ENCODE results near the gene CDC42SE1.

DNA sequence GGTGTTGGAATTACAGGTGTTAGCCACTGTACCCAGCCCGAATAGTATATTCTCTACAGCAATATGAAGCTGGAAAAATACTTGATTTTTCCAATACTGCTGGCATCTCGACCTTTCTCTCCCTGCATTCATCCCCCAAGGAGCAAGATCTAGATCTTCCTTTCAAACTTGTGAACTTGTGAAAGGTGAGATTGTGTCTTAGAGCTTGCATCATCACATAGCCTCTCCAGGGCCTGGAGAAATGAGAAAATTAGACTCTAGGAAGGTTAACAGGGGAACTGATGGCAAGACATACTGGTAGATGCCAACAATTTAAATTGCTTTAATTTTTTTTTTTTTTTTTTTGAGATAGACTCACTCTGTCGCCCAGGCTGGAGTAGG is 49.1 kb downstream of the CDC42SE1 start:
- TF ChIP-seq, protein P1, sequence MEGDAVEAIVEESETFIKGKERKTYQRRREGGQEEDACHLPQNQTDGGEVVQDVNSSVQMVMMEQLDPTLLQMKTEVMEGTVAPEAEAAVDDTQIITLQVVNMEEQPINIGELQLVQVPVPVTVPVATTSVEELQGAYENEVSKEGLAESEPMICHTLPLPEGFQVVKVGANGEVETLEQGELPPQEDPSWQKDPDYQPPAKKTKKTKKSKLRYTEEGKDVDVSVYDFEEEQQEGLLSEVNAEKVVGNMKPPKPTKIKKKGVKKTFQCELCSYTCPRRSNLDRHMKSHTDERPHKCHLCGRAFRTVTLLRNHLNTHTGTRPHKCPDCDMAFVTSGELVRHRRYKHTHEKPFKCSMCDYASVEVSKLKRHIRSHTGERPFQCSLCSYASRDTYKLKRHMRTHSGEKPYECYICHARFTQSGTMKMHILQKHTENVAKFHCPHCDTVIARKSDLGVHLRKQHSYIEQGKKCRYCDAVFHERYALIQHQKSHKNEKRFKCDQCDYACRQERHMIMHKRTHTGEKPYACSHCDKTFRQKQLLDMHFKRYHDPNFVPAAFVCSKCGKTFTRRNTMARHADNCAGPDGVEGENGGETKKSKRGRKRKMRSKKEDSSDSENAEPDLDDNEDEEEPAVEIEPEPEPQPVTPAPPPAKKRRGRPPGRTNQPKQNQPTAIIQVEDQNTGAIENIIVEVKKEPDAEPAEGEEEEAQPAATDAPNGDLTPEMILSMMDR (IDR thresholded peaks at IDR 0.05; ENCODE audit: insufficient read depth, low read depth, low read length): no peak
- TF ChIP-seq EZH2 (IDR thresholded peaks at IDR 0.05; ENCODE audit: insufficient read depth, low read length): no peak

All from astrocyte (in vitro differentiated cells and primary cell).